Measurements from ENCODE around the gene CSTPP1.

CSTPP1 gene

DNA sequence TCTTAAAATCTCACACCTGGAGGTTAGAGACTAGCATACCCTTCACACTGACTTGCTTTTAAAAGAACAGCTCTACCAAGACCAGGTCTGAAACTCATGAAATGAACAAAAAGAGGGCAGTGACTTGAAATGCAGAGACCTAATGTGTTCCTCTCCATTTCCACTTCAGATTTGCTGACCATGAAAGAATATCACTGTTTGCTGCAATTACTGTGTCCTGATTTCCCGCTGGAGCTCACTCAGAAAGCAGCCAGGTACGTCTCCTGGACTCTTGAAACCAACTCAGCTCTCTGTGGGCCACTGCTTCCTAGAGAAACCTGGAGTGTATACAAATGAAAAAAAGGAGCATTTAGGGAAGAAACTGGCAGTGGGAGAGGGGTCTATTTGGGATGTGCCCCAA is 200.9 kb downstream of the CSTPP1 start:
- no peak for DNase-seq

DNA sequence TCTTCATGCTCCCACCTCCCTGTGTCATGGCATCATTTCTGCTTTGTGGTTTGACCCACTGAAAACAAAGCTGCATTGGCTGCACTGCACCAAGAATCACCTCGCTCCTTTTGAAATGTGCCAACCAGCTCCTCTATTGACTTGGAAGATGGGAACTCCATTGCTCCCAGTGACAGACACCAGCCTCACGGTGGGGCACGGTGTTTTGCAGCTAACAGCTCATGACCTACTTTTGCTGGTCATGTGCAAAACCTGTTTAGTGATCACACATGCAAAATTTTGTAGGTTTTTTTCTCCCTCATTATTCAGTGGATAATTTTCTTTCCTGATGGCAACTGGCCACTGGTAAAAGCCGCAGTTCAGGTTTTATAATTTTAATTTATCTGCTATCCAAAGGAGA is 203.3 kb downstream of the CSTPP1 start:
- DNase-seq = no peak

DNA sequence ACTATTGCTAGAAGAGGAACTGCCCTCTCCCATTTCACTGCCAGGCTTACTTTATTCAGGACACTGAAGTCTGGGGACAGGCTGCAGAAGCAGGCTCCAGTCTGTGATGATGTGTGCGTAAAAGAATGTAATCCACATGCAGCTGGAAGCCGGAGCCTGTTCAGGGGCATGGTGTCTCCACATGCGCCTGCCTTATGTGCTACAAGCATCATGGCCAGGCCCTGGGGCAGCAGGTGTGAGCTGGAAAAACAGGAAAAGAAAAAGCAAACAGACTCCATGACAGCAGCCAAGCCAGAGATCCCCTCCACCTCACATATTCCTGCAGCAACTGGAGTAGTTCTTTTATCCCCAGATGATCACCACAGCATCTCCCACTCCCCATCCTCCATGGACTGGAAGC is 206.8 kb downstream of the CSTPP1 start:
- DNase-seq = no peak

DNA sequence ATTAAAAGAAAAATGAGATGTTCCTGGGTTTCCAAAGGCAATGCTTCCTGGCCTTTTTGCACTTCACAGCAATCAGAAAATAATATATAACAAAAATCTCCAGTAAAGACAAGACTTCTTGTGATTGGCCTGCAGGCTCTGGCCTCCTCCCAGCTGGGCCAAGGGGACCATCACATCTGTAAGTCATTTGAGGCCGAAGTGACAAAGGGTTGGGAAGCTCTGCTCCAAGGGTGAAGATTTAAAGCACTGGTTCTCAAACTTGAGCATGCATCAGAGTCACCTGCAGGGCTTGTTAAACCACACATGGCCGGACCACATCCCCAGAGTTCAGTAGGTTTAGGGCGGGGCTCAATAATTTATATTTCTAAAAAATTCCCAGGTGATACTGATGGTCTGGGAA is 208.0 kb downstream of the CSTPP1 start:
- DNase-seq = no peak

GRCh38 chr11:47147250-47147649 is 210.7 kb downstream of the CSTPP1 start:
- DNase-seq = no peak

DNA sequence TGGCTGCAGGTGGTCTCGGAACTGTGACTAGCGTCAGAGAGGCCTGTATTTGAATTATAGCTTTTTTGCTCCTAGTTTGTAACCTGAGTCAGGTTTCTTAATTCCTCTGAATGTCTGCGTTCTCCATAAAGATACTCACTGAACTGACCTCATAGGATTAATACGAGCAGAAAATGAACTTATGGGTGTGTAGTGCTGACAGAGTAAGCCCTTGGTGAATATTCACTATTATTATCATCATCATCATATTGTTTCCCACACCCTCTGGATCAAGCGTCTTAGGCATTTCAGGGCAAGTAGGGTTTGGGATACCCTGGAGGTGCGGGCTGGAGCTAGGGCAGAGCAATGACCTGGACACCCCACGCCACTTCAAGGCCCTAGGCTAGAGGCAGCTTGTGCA is 211.1 kb downstream of the CSTPP1 start:
- DNase-seq = no peak

DNA sequence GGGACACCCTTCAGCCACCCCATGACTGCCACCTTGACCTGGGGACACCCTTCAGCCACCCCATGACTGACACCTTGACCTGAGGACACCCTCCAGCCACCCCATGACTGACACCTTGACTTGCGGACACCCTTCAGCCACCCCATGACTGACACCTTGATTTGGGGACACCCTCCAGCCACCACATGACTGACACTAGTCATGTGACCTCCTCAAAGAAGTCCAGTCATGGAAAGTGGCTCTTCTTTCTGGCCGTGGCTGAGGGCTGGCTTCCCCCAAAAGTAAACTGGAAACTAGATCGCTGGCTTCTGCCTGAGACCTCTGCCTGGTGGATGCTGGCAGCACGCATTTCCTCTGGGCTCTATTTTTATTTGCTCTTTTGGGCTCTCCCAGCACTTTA is 211.7 kb downstream of the CSTPP1 start:
- no peak for DNase-seq

DNA sequence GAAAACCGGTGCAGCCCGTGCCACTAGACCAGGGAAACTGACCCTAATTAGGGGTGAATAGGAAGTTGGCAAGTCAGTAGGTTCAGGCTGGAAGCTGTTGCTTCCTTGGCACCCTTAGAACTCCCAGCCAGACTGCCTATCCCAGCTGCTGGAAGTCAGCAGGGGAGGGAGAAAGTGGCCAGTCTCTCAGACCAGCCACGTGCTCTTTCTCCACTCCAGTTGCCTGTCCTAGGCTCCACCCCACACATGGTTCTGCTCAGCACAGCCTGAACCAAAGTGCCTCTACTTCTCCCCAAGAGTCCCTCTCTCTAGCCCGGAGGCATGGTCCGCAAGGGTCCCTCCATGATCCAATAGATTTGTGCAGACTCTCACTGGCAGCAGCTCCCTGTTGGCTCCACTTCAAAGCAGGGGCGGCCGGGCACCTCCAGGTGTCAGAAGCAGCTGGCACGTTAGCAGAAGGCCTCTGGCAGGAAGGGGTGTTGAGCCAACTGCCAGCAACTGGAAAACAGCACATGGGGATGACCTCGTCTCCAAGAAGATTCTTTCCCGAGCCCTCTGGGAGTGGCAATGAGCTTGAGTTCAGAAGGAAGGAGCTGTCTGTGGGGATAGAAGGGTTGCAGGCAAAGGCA is 212.5 kb downstream of the CSTPP1 start:
- no peak for DNase-seq

- no peak for DNase-seq
Observed at GRCh38 chr11:47149782-47150181, 213.2 kb downstream of the CSTPP1 start.

DNA sequence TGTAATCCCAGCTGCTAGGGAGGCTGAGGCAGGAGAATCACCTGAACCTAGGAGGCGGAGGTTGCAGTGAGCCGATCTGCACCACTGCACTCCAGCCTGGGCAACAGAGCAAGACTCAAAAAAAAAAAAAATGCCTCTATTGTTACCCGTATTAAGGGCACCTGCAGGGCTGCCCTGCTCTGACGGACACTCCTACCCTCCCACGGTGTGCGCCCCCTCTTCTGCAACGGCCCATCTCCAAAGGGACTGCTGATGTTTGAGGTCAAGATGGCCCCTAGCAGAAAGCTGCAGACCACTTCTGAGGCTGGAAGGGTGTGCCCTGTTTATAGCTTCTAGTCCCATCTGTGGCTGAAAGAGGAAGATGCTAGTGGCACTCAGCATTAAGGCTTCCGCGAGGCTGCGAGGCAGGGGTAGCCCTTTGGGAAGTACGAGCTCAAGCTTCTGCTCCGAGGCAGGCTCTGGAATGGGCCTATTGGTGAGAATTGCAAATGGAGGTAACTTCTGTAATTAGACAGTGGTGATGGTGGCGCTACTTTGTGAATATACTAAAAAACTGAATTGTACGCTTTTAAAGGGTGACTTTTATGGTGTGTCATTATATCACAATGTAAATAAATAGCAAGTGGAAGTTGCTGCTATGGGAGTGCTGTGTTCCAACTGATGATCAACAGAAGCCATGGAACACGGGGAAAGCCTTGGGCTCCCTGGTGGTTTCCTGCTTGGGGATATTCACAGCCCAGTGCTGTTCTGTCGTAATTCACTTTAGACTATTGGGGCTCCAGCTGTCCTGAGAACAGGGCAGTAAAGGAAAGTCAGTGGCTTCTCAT is 215.8 kb downstream of the CSTPP1 start:
- no peak for DNase-seq

GRCh38 chr11:47152953-47153950 is 216.7 kb downstream of the CSTPP1 start:
- DNase-seq = peak; percentile 69 to 77

GRCh38 chr11:47154616-47155570 is 218.3 kb downstream of the CSTPP1 start:
- no peak for DNase-seq

GRCh38 chr11:47155879-47156278 is 219.3 kb downstream of the CSTPP1 start:
- DNase-seq = no peak

- DNase-seq = no peak
Observed at GRCh38 chr11:47156333-47156732, 219.8 kb downstream of the CSTPP1 start.

DNA sequence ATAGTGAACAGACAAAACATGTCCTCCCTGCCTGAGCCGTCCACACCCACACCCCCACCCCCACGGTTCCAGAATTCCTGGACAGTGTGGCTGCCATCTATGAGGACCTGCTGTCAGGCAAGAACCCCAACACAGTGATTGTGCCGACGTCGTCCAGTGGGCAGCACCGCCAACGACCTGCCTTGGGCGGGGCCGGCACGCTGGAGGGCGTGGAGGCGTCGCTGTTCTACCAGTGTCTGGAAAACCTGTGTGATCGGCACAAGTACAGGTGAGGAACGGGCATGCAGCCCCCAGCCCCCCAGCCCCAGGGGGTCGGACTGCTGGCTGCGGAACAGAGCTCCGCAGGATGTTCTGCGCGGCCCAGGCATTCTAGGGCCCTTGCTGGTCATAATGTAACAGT is 220.4 kb downstream of the CSTPP1 start:
- DNase-seq = no peak

DNA sequence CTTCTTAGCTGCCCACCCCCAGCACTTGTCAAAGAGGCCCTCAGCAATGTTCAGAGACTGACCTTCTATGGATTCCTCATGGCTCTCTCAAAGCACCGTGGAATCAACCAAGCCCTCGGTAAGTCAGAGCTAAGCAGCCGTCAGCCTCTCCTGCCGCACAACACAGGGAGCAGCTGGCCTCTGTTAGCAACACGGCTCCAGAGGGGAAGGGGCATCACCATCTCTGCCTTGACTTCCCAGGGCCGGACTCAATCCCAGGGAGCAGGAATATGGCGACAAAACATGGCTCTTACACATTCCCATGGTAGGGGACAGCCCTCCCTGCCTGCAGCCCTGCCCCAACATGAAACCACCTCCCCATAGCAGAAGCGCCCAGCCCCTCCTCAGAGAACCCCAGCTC is 221.2 kb downstream of the CSTPP1 start:
- DNase-seq = no peak

GRCh38 chr11:47158242-47158641 is 221.7 kb downstream of the CSTPP1 start:
- no peak for DNase-seq

GRCh38 chr11:47160753-47161133 is 224.2 kb downstream of the CSTPP1 start:
- DNase-seq = no peak

GRCh38 chr11:47161134-47161854 is 224.7 kb downstream of the CSTPP1 start:
- DNase-seq = peak; percentile 54 to 70

DNA sequence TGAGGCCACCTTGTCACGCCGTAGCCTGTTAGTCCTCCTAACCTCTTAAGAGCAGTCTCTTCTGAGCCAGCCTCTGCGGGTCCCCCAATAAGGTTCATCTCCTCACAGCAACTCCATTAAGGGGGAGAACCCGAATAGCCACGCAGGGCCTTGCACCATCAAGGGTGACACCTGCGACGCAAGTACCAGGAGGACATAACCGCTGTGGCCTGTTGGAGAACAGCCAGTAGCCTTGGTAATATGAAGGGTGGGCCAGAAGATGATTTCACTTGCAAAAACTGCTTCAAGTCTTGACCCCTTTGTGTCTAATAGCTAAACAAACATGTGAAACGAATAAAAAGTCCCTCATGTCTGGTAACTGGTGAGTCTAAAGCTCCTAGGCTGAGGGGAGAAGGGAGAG is 225.3 kb downstream of the CSTPP1 start:
- DNase-seq = no peak

- no peak for DNase-seq
Observed at GRCh38 chr11:47162426-47162825, 225.9 kb downstream of the CSTPP1 start.

DNA sequence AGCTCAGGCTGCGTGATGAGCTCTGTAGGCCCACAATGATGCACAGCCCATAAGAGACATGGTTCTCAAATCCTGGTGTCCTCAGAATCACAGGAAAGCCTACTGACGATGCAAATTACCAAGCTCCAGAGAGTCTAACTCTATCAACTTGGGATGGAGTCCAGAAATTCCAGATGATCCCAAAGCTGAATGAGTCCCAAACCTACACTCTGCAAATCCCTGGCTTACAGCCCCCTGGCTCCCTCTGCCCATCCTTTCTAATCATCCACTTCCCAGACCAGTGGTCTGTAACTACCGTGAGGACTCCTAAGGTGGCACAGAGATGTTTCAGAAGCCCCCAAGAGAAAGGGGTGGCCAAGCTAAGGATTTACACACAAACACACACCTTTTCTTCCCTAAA is 226.6 kb downstream of the CSTPP1 start:
- DNase-seq = no peak
